K562 (cell line): ENCODE data around the gene TEX101.

Experiments used
- CTCF ChIP-seq, 3 experiments: IDR thresholded peaks in 2 of 3; conservative IDR thresholded peaks in 1 of 3; 2 replicates each; pipeline ENCODE4 v1.5.1; 2011 to 2012; ENCODE audit warnings: low read length in 3 of 3, mild to moderate bottlenecking in 3 of 3, control low read depth in 2 of 3, improper control_type of control experiment in 1 of 3, inconsistent platforms in 1 of 3, low read depth in 1 of 3, mixed read lengths in 1 of 3, moderate library complexity in 1 of 3; ENCODE audit not compliant: insufficient read depth in 2 of 3
- DACH1 ChIP-seq: fragments of 450-650 bp; IDR thresholded peaks from 2 replicates; pipeline ENCODE4 v1.6.1; 2018; ENCODE audit not compliant: partially characterized antibody

- TF ChIP-seq DACH1 (no peak), CTCF (IDR thresholded peaks at IDR 0.05 in 2 of 3, conservative IDR thresholded peaks at IDR 0.05 in 1 of 3; ENCODE audit: insufficient read depth in 2 of 3, low read depth in 1 of 3, low read length in 3 of 3) (no peak)
Measured at GRCh38 chr19:43408043-43408442, 6.6 kb upstream of the TEX101 start.
